ENCODE measurements around the gene PCBP4.
"Not testable (repeated sequence)": the region's sequence is repeated elsewhere in the genome, so short reads cannot be mapped to it uniquely, and the experiment has no call there.

PCBP4 gene

DNA sequence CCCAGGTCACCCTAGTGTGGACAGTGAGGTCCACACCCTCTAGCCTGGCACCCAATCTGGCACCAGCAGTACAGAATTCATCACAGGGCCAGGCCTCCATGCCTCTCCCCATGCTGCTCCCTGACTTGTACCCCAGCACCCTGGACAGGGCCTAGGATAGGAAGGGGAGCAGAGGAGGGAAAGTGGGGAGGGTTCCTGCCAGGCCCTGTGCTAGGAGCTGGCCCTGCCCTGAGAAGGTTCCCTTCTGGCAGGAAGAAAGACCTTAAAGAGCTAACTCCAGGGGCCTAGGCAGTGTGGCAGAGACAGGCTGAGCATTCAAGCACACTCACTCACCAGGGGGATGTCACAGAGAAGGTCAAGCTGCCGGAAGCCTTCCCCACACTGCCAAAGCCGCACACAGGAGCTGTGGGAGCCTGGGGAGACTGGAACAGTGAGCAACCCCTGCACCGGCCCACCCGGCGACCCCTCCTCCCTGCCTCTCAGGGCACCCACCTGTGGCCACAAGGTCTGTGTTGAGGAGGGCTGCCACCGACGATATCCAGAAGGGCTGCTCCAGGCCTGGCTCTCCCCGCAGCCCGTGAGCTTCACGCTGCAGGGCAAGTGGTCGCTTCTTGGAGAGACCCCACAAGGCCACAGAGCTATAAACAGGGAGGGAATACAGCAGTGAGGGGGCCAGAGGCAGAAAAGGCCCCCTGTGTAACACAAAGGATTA is 33.0 kb downstream of the PCBP4 start:
- TF ChIP-seq, protein P1, sequence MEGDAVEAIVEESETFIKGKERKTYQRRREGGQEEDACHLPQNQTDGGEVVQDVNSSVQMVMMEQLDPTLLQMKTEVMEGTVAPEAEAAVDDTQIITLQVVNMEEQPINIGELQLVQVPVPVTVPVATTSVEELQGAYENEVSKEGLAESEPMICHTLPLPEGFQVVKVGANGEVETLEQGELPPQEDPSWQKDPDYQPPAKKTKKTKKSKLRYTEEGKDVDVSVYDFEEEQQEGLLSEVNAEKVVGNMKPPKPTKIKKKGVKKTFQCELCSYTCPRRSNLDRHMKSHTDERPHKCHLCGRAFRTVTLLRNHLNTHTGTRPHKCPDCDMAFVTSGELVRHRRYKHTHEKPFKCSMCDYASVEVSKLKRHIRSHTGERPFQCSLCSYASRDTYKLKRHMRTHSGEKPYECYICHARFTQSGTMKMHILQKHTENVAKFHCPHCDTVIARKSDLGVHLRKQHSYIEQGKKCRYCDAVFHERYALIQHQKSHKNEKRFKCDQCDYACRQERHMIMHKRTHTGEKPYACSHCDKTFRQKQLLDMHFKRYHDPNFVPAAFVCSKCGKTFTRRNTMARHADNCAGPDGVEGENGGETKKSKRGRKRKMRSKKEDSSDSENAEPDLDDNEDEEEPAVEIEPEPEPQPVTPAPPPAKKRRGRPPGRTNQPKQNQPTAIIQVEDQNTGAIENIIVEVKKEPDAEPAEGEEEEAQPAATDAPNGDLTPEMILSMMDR (IDR thresholded peaks at IDR 0.05; ENCODE audit: low read depth, low read length): no peak
- H3K4me3 ChIP-seq (replicated peaks in 1 of 2; ENCODE audit: low read depth in 2 of 2, low read length in 2 of 2): no peak overlapping the region
- DNase-seq (ENCODE audit: low read depth in 2 of 2): no peak

DNA sequence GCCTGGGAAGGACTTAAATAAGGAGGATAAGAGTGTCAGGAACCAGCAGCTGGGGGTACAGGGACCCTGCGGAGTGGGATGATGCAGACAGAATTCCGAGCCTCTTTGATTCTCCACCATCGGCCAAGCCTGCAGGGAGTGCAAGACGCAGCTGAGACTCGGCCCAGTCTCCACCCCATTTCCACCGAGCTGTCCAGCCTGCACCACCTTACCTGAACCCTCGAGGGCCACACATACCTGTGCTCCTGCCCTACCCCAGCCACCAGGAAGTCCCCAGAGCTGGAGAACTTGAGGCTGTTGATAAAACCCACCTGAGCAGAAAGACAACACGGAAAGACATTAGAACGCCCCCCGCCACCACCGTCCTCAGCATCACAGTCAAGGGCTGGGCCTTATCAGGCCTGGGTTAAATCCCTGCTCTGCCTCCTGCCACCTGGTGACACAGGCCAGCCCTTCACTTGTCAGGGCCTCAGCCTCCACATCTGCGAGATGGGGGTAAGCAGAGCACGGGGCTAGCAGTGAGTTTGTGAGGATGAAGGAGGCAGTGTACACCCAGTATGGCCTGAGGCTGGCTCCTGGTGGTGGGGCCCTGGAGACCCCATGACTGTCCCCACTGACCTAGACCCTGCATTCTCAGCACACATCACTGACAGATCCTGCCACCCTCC is 33.6 kb downstream of the PCBP4 start:
- TF ChIP-seq, protein P1 (IDR thresholded peaks at IDR 0.05; ENCODE audit: low read depth, low read length): no peak
- DNase-seq (ENCODE audit: low read depth in 2 of 2): no peak
- H3K4me3 ChIP-seq (replicated peaks in 1 of 2; ENCODE audit: low read depth in 2 of 2, low read length in 2 of 2): no peak overlapping the region

DNA sequence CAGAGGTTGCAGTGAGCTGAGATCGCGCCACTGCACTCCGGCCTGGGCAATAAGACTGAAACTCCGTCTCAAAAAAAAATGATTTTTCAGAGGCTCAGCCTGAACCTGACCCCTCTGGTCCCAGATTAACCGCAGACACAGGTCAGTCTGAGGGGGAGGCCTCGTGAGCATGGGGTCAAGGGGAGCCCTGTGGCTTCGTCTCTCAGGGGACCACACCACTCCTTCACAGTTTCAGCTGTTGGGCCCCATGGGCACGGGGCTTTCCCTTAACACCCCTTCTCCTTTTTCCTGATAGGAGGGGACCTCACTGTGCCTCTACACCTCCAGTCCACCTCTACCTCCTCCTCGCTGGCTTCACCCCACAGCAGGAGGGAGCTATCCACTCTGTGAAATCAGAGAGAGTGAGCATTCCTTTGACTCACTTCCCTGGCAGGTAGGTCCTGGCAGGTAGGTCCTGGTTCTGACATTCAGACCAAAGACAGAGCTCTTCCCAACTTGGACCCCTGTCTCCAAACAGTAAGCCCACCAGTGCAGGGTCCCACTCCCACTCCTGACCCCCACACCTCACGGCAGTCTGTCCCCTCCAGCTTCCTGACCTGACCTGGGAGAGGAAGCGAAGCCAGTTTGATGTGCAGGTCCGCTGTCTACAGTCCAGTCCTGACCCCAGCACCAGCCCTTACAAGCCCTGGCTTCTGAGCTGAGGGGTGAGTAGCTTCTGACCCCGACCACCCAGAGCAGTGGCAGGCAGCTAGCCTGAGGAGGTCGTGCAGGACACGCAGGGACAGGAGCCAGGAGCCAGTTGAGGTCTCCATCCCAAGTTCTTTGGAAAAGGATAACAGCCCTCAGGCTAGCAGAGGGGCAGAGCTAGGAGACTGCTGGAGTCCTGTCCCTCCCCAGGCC is 34.5 kb downstream of the PCBP4 start:
- H3K4me3 ChIP-seq (replicated peaks in 1 of 2; ENCODE audit: low read depth in 2 of 2, low read length in 2 of 2): no peak overlapping the region
- TF ChIP-seq, protein P1 (IDR thresholded peaks at IDR 0.05; ENCODE audit: low read depth, low read length): no peak
- no peak for DNase-seq (ENCODE audit: low read depth in 2 of 2)

DNA sequence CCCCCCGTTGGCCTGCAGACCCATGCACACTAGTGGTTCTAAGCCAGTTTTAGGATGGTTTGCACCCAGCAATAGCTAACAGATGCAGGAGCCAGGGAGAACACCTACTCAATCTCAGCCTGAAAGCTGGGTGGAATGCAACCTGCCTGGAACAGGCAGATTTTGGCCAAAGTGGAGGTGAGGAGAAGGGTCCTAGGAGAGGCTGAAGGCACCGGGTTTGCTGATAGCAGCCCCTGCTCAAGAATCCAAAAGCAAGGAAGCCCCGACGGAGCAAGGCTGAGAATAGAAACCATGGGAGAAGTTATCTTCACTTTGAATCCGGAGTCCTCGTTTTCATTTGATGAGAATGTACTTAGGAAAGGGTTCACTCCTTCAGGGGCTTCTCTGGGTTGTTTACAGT is 35.5 kb downstream of the PCBP4 start:
- TF ChIP-seq, protein P1 (IDR thresholded peaks at IDR 0.05; ENCODE audit: low read depth, low read length): no peak
- H3K4me3 ChIP-seq (replicated peaks in 1 of 2; ENCODE audit: low read depth in 2 of 2, low read length in 2 of 2): no peak overlapping the region
- no peak for DNase-seq (ENCODE audit: low read depth in 2 of 2)

DNA sequence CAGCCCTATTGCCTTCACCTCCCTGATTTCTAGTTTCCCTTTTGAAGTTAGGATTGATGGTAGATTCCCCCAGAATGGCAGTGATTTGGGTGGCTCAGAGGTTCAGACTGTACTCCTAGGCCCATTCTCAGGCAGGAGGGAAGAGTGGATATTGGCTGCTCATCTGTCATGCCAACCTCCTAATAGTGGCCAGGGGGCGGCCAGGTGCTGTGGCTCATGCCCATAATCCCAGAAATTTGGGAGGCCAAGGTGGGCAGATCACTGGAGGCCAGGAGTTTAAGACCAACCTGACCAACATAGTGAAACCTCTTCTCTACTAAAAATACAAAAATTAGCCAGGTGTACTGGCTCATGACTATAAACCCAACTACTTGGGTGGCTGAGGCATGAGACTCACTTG is 36.8 kb downstream of the PCBP4 start:
- no peak for DNase-seq (ENCODE audit: low read depth in 2 of 2)
- TF ChIP-seq, protein P1 (IDR thresholded peaks at IDR 0.05; ENCODE audit: low read depth, low read length): no peak
- H3K4me3 ChIP-seq (replicated peaks in 1 of 2; ENCODE audit: low read depth in 2 of 2, low read length in 2 of 2): no peak overlapping the region

DNA sequence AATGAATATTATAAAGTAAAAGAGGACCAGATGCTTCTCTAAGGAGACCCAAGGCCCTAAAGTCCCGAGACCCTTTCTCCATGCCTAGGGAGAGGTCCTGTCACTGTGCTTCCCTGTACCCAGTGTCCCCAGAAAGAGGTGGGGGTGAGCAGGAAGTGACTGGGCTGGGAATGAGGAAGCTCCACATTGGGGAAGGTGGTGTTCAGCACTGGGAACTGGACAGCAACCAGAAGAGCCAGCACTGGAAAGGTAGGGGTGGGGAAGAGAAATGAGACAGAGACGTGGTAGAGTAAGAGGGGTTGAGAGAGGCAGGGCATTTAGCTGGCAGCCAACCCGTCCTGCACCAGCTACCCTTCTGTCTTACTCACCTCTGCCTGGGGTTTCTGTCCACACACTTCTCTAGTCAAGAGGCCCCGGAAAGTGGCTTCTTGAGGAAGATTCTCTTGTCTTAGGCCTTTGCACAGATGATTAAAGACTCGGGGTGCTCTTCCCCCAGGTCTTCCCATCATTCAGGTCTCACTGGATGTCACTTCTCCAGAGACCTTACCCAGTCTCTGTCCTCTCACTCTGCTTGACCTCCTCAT is 37.7 kb downstream of the PCBP4 start:
- H3K4me3 ChIP-seq (replicated peaks in 1 of 2; ENCODE audit: low read depth in 2 of 2, low read length in 2 of 2): no peak overlapping the region
- DNase-seq (ENCODE audit: low read depth in 2 of 2): no peak
- TF ChIP-seq, protein P1 (IDR thresholded peaks at IDR 0.05; ENCODE audit: low read depth, low read length): no peak

DNA sequence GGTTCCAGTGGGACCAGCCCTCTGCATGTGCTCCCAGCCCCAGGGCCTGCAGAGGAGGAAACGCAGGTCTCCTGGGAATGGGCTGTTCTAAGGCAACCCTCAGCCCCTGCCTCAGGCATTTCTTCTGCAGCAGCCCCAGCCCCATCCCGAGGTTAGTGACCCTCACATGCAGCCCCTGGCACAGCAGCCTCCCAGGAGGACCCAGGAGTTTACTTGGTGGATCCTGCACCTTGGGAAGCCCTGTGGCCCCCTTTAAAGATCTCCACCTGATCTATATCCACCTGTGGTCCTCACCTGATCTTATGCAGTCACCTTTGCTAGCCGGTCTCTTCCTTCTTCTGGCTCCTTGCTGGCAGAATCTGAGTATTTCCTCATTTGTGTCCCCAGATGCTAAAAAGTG is 38.3 kb downstream of the PCBP4 start:
- H3K4me3 ChIP-seq (replicated peaks in 1 of 2; ENCODE audit: low read depth in 2 of 2, low read length in 2 of 2); DNase-seq (ENCODE audit: low read depth in 2 of 2): not testable (repeated sequence)
